Measurements from ENCODE around the gene BOD1. TPM values are rescaled to one million over a fixed set of nuclear protein-coding genes. Genes with fewer than 3 reads are reported as not detected.

Gene BOD1
- total and polyA plus RNA-seq, 4 donors: 15.1 to 16.0 (median 15.6) TPM

DNA sequence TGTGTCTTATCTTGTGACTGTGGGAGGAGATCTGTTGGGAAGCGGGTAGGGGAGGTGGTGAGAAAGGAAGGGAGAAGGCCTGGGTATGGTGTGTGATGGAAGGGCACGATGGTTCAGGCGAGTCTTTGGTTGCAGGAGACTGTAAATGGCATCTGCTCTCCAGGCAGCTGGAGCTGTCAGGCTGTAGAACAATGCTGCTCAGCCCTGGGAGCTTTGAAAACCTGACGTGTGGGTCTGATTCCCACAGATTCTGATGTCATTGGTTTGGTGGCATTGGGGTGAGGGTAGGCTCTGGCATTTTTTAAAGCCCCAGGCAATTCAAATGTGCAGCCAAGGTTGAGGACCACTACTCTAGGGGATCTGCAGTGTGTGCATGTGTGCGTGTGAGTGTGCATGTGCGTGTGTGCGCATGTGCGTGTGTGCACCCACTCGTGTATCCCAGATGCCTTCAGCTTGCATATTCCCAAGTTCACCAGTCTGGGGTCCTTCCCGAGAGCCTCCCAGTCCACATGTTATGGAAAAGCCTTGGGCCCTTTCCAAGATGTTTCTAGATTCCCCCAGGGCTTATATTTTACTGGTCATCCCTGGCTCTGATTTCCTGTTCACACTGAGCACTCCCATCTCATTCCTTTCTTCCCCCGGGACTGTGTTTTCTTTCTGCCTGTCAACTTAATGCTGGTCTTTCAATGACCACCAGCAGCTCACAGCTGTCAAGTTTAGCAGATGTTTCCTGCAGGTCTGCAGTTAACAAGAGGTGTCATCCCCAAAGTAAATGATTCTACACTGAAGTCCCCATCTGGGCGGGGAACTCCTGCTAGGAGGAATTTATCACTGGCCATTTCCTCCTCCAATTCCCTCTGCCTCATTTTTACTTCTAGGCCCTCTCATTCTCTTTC, 34.0 kb downstream of the BOD1 start:
- TF ChIP-seq NR2F2 (IDR thresholded peaks at IDR 0.05) (no peak), RAD21 (IDR thresholded peaks at IDR 0.05) (no peak), HNF4G (IDR thresholded peaks at IDR 0.05) (no peak), RXRA (IDR thresholded peaks at IDR 0.05) (no peak), FOXA1 (IDR thresholded peaks at IDR 0.05) (no peak), FOXA2 (IDR thresholded peaks at IDR 0.05) (no peak), SP1 (IDR thresholded peaks at IDR 0.05) (no peak), HNF4A (conservative IDR thresholded peaks at IDR 0.05) (no peak), JUND (IDR thresholded peaks at IDR 0.05) (no peak)
- TF ChIP-seq, protein P1, sequence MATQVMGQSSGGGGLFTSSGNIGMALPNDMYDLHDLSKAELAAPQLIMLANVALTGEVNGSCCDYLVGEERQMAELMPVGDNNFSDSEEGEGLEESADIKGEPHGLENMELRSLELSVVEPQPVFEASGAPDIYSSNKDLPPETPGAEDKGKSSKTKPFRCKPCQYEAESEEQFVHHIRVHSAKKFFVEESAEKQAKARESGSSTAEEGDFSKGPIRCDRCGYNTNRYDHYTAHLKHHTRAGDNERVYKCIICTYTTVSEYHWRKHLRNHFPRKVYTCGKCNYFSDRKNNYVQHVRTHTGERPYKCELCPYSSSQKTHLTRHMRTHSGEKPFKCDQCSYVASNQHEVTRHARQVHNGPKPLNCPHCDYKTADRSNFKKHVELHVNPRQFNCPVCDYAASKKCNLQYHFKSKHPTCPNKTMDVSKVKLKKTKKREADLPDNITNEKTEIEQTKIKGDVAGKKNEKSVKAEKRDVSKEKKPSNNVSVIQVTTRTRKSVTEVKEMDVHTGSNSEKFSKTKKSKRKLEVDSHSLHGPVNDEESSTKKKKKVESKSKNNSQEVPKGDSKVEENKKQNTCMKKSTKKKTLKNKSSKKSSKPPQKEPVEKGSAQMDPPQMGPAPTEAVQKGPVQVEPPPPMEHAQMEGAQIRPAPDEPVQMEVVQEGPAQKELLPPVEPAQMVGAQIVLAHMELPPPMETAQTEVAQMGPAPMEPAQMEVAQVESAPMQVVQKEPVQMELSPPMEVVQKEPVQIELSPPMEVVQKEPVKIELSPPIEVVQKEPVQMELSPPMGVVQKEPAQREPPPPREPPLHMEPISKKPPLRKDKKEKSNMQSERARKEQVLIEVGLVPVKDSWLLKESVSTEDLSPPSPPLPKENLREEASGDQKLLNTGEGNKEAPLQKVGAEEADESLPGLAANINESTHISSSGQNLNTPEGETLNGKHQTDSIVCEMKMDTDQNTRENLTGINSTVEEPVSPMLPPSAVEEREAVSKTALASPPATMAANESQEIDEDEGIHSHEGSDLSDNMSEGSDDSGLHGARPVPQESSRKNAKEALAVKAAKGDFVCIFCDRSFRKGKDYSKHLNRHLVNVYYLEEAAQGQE (IDR thresholded peaks at IDR 0.05): no peak
- TF ChIP-seq, protein P2, sequence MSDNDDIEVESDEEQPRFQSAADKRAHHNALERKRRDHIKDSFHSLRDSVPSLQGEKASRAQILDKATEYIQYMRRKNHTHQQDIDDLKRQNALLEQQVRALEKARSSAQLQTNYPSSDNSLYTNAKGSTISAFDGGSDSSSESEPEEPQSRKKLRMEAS (IDR thresholded peaks at IDR 0.05): no peak
- TF ChIP-seq, protein P3, sequence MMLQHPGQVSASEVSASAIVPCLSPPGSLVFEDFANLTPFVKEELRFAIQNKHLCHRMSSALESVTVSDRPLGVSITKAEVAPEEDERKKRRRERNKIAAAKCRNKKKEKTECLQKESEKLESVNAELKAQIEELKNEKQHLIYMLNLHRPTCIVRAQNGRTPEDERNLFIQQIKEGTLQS (IDR thresholded peaks at IDR 0.05): no peak
- TF ChIP-seq, protein P4, sequence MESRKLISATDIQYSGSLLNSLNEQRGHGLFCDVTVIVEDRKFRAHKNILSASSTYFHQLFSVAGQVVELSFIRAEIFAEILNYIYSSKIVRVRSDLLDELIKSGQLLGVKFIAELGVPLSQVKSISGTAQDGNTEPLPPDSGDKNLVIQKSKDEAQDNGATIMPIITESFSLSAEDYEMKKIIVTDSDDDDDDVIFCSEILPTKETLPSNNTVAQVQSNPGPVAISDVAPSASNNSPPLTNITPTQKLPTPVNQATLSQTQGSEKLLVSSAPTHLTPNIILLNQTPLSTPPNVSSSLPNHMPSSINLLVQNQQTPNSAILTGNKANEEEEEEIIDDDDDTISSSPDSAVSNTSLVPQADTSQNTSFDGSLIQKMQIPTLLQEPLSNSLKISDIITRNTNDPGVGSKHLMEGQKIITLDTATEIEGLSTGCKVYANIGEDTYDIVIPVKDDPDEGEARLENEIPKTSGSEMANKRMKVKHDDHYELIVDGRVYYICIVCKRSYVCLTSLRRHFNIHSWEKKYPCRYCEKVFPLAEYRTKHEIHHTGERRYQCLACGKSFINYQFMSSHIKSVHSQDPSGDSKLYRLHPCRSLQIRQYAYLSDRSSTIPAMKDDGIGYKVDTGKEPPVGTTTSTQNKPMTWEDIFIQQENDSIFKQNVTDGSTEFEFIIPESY (IDR thresholded peaks at IDR 0.05): no peak
- 86% methylated on average over 12 of the region's 12 CpGs for WGBS
- DNase-seq (ENCODE audit: low spot score): no peak

DNA sequence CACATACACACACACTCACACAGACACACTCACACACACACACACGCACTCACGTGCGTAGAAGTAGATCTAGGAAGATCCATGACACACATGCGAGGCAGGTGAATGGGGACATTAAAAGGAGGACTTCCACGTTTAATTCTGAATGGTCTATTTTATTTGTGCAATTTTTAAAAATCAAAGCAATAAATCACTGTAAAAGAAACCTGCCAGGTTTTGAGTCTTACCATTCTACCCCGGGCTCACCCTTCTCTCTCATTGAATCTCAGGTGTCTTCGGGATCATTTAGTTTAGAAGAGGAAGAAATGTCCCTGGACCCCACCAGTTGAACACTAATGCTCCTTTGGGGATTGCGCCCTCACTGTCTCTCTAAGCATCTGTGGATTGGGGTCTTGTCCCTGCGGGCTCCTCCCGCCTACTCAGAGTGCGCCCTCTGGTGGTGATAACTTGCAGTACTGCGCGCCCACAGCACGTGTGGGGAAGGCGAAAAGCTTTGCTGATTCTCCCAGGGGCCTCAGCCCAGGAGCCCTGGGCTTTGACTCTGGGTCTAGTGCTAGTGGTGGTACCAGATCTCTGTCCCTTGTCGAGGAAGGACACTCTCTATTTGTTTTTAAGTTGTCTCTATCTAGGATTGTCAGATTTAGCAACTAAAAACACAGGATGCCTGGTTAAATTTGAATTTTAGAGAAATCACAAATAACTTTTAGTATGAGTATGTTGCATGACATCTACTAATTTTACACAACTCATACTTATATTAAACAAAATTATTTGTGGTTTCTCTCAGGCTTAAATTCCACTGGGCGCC, 34.8 kb downstream of the BOD1 start:
- no peaks in the 10 kb centered on the region for H3K27me3 ChIP-seq (ENCODE audit: control insufficient read depth in 4 of 4, insufficient read depth in 4 of 4, low read length in 3 of 4)
- 67% methylated on average over 17 of the region's 17 CpGs for WGBS
- no peak overlapping the region for H3K9ac ChIP-seq (ENCODE audit: low read depth in 1 of 2, low read length in 2 of 2)
- no peak overlapping the region for H3K4me3 ChIP-seq (ENCODE audit: low read depth in 1 of 3, low read length in 3 of 3)
- peak; percentile 65 for DNase-seq (ENCODE audit: low spot score)
- no peak overlapping the region for H3K27ac ChIP-seq (ENCODE audit: low read depth in 1 of 2, low read length in 2 of 2)
- TF ChIP-seq RXRA (IDR thresholded peaks at IDR 0.05) (no peak), NR2F2 (IDR thresholded peaks at IDR 0.05) (no peak), RAD21 (IDR thresholded peaks at IDR 0.05) (peak in 1 of 2 donors; percentile 45), GABPA (IDR thresholded peaks at IDR 0.05 in 1 of 2, conservative IDR thresholded peaks at IDR 0.05 in 1 of 2) (no peak)
- TF ChIP-seq, protein P5, sequence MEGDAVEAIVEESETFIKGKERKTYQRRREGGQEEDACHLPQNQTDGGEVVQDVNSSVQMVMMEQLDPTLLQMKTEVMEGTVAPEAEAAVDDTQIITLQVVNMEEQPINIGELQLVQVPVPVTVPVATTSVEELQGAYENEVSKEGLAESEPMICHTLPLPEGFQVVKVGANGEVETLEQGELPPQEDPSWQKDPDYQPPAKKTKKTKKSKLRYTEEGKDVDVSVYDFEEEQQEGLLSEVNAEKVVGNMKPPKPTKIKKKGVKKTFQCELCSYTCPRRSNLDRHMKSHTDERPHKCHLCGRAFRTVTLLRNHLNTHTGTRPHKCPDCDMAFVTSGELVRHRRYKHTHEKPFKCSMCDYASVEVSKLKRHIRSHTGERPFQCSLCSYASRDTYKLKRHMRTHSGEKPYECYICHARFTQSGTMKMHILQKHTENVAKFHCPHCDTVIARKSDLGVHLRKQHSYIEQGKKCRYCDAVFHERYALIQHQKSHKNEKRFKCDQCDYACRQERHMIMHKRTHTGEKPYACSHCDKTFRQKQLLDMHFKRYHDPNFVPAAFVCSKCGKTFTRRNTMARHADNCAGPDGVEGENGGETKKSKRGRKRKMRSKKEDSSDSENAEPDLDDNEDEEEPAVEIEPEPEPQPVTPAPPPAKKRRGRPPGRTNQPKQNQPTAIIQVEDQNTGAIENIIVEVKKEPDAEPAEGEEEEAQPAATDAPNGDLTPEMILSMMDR (IDR thresholded peaks at IDR 0.05; ENCODE audit: low read depth, low read length, missing input control): peak; percentile 38
- TF ChIP-seq, protein P4 (IDR thresholded peaks at IDR 0.05): no peak
- peaks cover 4 to 8% (median 5%) of the 10 kb centered on the region in 4 donors for H3K9me3 ChIP-seq (ENCODE audit: control insufficient read depth in 4 of 4, low read length in 3 of 4)
- H3K36me3 ChIP-seq (ENCODE audit: control insufficient read depth in 4 of 4, insufficient read depth in 3 of 4, low read depth in 1 of 4, low read length in 3 of 4): no peaks in the 10 kb centered on the region
- no peaks in the 10 kb centered on the region for H3K4me1 ChIP-seq (ENCODE audit: control insufficient read depth in 4 of 4, insufficient read depth in 4 of 4, low read length in 3 of 4)

More for the DNA sequence above, 34.0 kb downstream of the BOD1 start:
- Histone ChIP-seq H3K9ac (ENCODE audit: low read depth in 1 of 2, low read length in 2 of 2) (no peak overlapping the region), H3K4me3 (ENCODE audit: low read depth in 1 of 3, low read length in 3 of 3) (no peak overlapping the region), H3K4me1 (ENCODE audit: control insufficient read depth in 4 of 4, insufficient read depth in 4 of 4, low read length in 3 of 4) (no peaks in the 10 kb centered on the region), H3K9me3 (ENCODE audit: control insufficient read depth in 4 of 4, low read length in 3 of 4) (peaks cover 4 to 8% (median 5%) of the 10 kb centered on the region in 4 donors), H3K36me3 (ENCODE audit: control insufficient read depth in 4 of 4, insufficient read depth in 3 of 4, low read depth in 1 of 4, low read length in 3 of 4) (no peaks in the 10 kb centered on the region), H3K27me3 (ENCODE audit: control insufficient read depth in 4 of 4, insufficient read depth in 4 of 4, low read length in 3 of 4) (no peaks in the 10 kb centered on the region), H3K27ac (ENCODE audit: low read depth in 1 of 2, low read length in 2 of 2) (no peak overlapping the region)

All from liver (tissue), 9 donors.